ENCODE data around the gene MYB. TPM values are rescaled to one million over a fixed set of nuclear protein-coding genes. Genes with fewer than 3 reads are reported as not detected.

MYB gene
- total RNA-seq, 1 donor from 2014 or later, result 2.5 TPM

Small RNAs within 50 kb of the gene (small RNA-seq; reads per million reads assigned to genes)
- gene MIR548A2 (ENCODE audit: low replicate concordance), result not detected

Other genes starting within 250 kb of the MYB start
- 0.74 TPM for gene ALDH8A1, start 231.2 kb upstream of the MYB start, total RNA-seq
- 70.1 TPM for gene HBS1L, start 126.5 kb upstream of the MYB start, total RNA-seq